Pancreas (tissue), 10 donors: Measurements from ENCODE around the gene AP1M1. TPM values are rescaled to one million over a fixed set of nuclear protein-coding genes. Genes with fewer than 3 reads are reported as not detected.

Source experiments
- ATAC-seq, 4 donors: fragments of 200-7000 bp; cut with Tn5 transposase; one replicate each; pipeline versions ENCODE4 v1.8.0 to v1.9.1; 2020; ENCODE audit warnings: mild to moderate bottlenecking in 4 of 4, moderate library complexity in 4 of 4
- DNase-seq, 6 donors: peaks; one replicate each; pipeline ENCODE4 v3.0.0-alpha.2; 2020
- FAIRE-seq: peaks from 2 replicates; lab custom pipeline; 2012; peaks lifted over from hg19 to GRCh38; lab: Jason Lieb, UNC
- H3K27ac ChIP-seq, 4 donors: fragments of 200-600 bp; sonication (generic); 1 replicate in 3 of 4; 2 replicates in 1 of 4; pipeline versions ENCODE4 v1.5.0 to v1.8.0; 2020
- H3K27me3 ChIP-seq, 4 donors: fragments of 200-600 bp; one replicate each; pipeline ENCODE4 v1.8.0; 2021
- H3K36me3 ChIP-seq, 3 donors: fragments of 200-600 bp; sonication (generic) in 1 of 3; one replicate each; pipeline versions ENCODE4 v1.5.0 to v1.8.0; 2020 to 2021
- H3K4me1 ChIP-seq, 3 donors: fragments of 200-600 bp; one replicate each; pipeline ENCODE4 v1.8.0; 2021
- H3K4me3 ChIP-seq, 4 donors: fragments of 200-600 bp; sonication (generic) in 2 of 4; one replicate each; pipeline versions ENCODE4 v1.5.0 to v1.8.0; 2020 to 2021
- H3K9me3 ChIP-seq, 4 donors: fragments of 200-600 bp; one replicate each; pipeline ENCODE4 v1.8.0; 2021
- CTCF ChIP-seq, 4 donors: fragments of 200-600 bp; sonication (generic) in 3 of 4; IDR thresholded peaks; one replicate each; pipeline versions ENCODE4 v1.5.0 to v1.8.0; 2021; ENCODE audit warnings: antibody characterized with exemption in 4 of 4
- WGBS, 2 donors: extraction: QIAGEN DNeasy Blood & Tissue Kit; methylation state at CpG; one replicate each; pipeline ENCODE4 v1.1.7; 2013; 5-methylcytosine and 5-hydroxymethylcytosine counted together
- intact Hi-C, 3 donors: fragments of 100-400 bp; cut with DNase I; formaldehyde crosslinking; loops; one replicate each; pipeline versions ENCODE4 v1.11.1 to v1.14.2; 2022
- polyA plus RNA-seq, 2 donors: library from polyadenylated mRNA; stranded (reverse); fragments of 200-250 nt; gene quantifications; one replicate each; pipeline ENCODE4 v1.2.3, GENCODE V29; 2013
- total RNA-seq, 6 donors: library from RNA; stranded (reverse); fragmentation: NEBNext Ultra II Directional in 4 of 6; extraction: Animal tissue kit (Norgen Biotek cat#: 25700) in 4 of 6; gene quantifications; one replicate each; pipeline versions ENCODE4 v1.2.1 to v1.2.4, GENCODE V29; 2021 to 2023
- donor health status: healthy with polysubstance abuse.
- donor health status: DM: no; HTN: no; CAD: no; lungs with moderate emphysema.
- donor health status: DM: no; HTN: no; CAD: no.
- donor health status: control.
- donor health status: control.
- donor health status: Bipolar disorder and iron deficiency.
- donor health status: DM: yes; HTN: yes; CAD: no.
- donor health status: DM: no; HTN: no; CAD: no.
- donor health status: DM: no; HTN: no; CAD: no.
- donor health status: DM: yes; HTN: yes; CAD: no.

The AP1M1 gene
- total and polyA plus RNA-seq, 8 donors: 12.4 to 25.7 (median 20.5) TPM

GRCh38 chr19:16208847-16209665, 11.3 kb downstream of the AP1M1 start:
- H3K4me3 ChIP-seq: no peak overlapping the region

GRCh38 chr19:16210168-16210567, 12.5 kb downstream of the AP1M1 start:
- DNase-seq (no peak), ATAC-seq (no peak), FAIRE-seq (no peak)
- H3K27me3 ChIP-seq: no peaks in the 10 kb centered on the region
- no peak for TF ChIP-seq CTCF (IDR thresholded peaks at IDR 0.05)
- intact Hi-C loops: no loop called here
- no peaks in the 10 kb centered on the region for H3K9me3 ChIP-seq
- H3K36me3 ChIP-seq: peaks cover 3 to 20% (median 6%) of the 10 kb centered on the region in 3 donors
- no peaks in the 10 kb centered on the region for H3K4me1 ChIP-seq
- 78 to 88% methylated on average over 4 of the region's 4 CpGs for WGBS, 2 donors
- H3K27ac ChIP-seq: no peak overlapping the region
- no peak overlapping the region for H3K4me3 ChIP-seq

More at GRCh38 chr19:16208847-16209665, 11.3 kb downstream of the AP1M1 start:
- Histone ChIP-seq H3K4me1 (no peaks in the 10 kb centered on the region), H3K27me3 (no peaks in the 10 kb centered on the region), H3K27ac (no peak overlapping the region), H3K36me3 (peaks cover 3 to 20% (median 6%) of the 10 kb centered on the region in 3 donors), H3K9me3 (no peaks in the 10 kb centered on the region)
- 91 to 92% methylated on average over 29 of the region's 29 CpGs for WGBS, 2 donors
- intact Hi-C loops: no loop called here
- TF ChIP-seq CTCF (IDR thresholded peaks at IDR 0.05): no peak
- DNase-seq (no peak), FAIRE-seq (no peak), ATAC-seq (no peak)

DNA sequence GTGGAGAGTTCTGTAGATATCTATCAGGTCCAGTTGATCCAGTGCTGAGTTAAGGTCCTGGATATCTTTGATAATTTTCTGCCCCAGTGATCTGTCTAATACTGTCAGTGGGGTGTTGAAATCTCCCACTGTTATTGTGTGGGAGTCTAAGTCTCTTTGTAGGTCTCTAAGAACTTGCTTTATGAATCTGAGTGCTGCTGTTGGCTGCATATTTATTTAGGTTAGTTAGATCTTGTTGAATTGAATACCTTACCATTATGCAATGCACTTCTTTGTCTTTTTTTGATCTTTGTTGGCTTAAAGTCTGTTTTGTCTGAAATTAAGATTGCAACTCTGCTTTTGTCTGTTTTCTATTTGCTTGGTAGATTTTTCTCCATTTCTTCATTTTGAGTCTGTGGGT, 15.4 kb downstream of the AP1M1 start:
- no peaks in the 10 kb centered on the region for H3K9me3 ChIP-seq
- intact Hi-C loops: no loop called here
- H3K4me1 ChIP-seq: no peaks in the 10 kb centered on the region
- DNase-seq (no peak), ATAC-seq (no peak), FAIRE-seq (no peak)
- no peak overlapping the region for H3K27ac ChIP-seq
- no peaks in the 10 kb centered on the region for H3K27me3 ChIP-seq
- no peak for TF ChIP-seq CTCF (IDR thresholded peaks at IDR 0.05)
- no peak overlapping the region for H3K4me3 ChIP-seq
- H3K36me3 ChIP-seq: peaks cover 3 to 20% (median 6%) of the 10 kb centered on the region in 3 donors

GRCh38 chr19:16216744-16217670, 19.3 kb downstream of the AP1M1 start:
- TF ChIP-seq CTCF (IDR thresholded peaks at IDR 0.05): no peak
- H3K27me3 ChIP-seq: no peaks in the 10 kb centered on the region
- no peaks in the 10 kb centered on the region for H3K4me1 ChIP-seq
- no peak overlapping the region for H3K27ac ChIP-seq
- intact Hi-C loops: no loop called here
- FAIRE-seq (no peak), DNase-seq (peak in 1 of 6 donors; percentile 55), ATAC-seq (peak in 2 of 4 donors; percentile 22 to 36)
- WGBS, 2 donors: 92 to 97% methylated on average over 13 of the region's 13 CpGs
- no peak overlapping the region for H3K4me3 ChIP-seq
- peaks cover 0 to 9% (median 0%) of the 10 kb centered on the region in 3 donors for H3K36me3 ChIP-seq
- no peaks in the 10 kb centered on the region for H3K9me3 ChIP-seq
